ENCODE measurements around the gene SNCAIP.
"Not testable (repeated sequence)": the region's sequence is repeated elsewhere in the genome, so short reads cannot be mapped to it uniquely, and the experiment has no call there.

DNA sequence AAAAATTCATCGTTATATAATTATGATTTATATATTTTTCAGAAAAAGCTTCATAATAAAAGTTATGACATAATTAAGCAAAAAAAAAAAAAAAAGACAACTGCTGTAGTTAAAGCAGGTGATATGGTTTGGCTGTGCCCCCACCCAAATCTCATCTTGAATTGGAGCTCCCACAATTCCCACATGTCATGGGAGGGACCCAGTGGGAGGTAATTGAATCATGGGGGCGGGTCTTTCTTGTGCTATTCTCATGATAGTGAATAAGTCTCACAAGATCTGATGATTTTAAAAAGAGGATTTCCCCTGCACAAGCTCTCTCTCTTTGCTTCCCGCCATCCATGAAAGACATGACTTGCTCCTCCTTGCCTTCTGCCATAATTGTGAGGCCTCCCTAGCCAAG is 41.3 kb downstream of the SNCAIP start:
- TF ChIP-seq, protein P1, sequence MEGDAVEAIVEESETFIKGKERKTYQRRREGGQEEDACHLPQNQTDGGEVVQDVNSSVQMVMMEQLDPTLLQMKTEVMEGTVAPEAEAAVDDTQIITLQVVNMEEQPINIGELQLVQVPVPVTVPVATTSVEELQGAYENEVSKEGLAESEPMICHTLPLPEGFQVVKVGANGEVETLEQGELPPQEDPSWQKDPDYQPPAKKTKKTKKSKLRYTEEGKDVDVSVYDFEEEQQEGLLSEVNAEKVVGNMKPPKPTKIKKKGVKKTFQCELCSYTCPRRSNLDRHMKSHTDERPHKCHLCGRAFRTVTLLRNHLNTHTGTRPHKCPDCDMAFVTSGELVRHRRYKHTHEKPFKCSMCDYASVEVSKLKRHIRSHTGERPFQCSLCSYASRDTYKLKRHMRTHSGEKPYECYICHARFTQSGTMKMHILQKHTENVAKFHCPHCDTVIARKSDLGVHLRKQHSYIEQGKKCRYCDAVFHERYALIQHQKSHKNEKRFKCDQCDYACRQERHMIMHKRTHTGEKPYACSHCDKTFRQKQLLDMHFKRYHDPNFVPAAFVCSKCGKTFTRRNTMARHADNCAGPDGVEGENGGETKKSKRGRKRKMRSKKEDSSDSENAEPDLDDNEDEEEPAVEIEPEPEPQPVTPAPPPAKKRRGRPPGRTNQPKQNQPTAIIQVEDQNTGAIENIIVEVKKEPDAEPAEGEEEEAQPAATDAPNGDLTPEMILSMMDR (IDR thresholded peaks at IDR 0.05) = not testable (repeated sequence)
- not testable (repeated sequence) for TF ChIP-seq POLR2A (IDR thresholded peaks at IDR 0.05)

All from lower leg skin (tissue), 3 donors.